Osteocyte (in vitro differentiated cells): ENCODE measurements around the gene STPG2. TPM values are rescaled to one million over a fixed set of nuclear protein-coding genes. Genes with fewer than 3 reads are reported as not detected.

Source experiments
- DNase-seq: peaks from one replicate; pipeline ENCODE4 v3.0.0; 2021; ENCODE audit warnings: mixed read lengths; ENCODE audit not compliant: unreplicated experiment; ENCODE audit errors: extremely low spot score
- H3K27ac Mint-ChIP-seq: one replicate; pipeline ENCODE4 v1.8.0; 2021; ENCODE audit warnings: mild to moderate bottlenecking, mixed read lengths; ENCODE audit not compliant: unreplicated experiment
- H3K27me3 Mint-ChIP-seq: one replicate; pipeline ENCODE4 v1.8.0; 2021; ENCODE audit warnings: mixed read lengths; ENCODE audit not compliant: unreplicated experiment
- H3K36me3 Mint-ChIP-seq: one replicate; pipeline ENCODE4 v1.8.0; 2021; ENCODE audit warnings: mixed read lengths; ENCODE audit not compliant: unreplicated experiment
- H3K4me1 Mint-ChIP-seq: one replicate; pipeline ENCODE4 v1.8.0; 2021; ENCODE audit warnings: mixed read lengths; ENCODE audit not compliant: unreplicated experiment
- H3K4me3 Mint-ChIP-seq: one replicate; pipeline ENCODE4 v1.8.0; 2021; ENCODE audit warnings: mild to moderate bottlenecking, moderate library complexity, mixed read lengths; ENCODE audit not compliant: unreplicated experiment
- H3K9me3 Mint-ChIP-seq: one replicate; pipeline ENCODE4 v1.8.0; 2021; ENCODE audit warnings: mixed read lengths; ENCODE audit not compliant: unreplicated experiment
- total RNA-seq: library from RNA; stranded (reverse); gene quantifications from 2 replicates; pipeline ENCODE4 v1.2.1, GENCODE V29; 2021
- TF ChIP-seq, protein P1 (sequence below): fragments of 200-600 bp; sonication (generic); IDR thresholded peaks from 2 replicates; pipeline ENCODE4 v1.5.0; 2021; ENCODE audit warnings: antibody characterized with exemption, mild to moderate bottlenecking, moderate library complexity

The STPG2 gene
- total RNA-seq, 1 donor from 2014 or later, result not detected

DNA sequence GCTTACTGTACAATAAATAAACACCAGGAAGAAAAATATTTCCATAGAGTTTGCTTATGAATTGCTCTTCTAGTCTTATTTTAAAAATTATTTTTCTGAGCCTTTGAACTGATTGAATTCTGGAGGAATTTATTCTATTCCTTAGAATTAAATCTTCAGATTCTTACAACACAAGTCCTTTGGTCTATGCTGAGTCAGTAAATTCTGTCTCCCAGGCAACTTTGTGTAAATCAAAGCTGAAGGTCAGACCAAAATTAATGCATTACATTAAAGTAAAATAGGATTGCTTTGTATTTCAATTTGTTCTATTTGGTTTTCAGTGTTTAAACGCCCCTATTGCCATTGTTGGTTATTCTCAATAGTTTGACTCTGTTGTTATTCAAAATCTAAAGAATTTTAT is 26.8 kb upstream of the STPG2 start:
- TF ChIP-seq, protein P1, sequence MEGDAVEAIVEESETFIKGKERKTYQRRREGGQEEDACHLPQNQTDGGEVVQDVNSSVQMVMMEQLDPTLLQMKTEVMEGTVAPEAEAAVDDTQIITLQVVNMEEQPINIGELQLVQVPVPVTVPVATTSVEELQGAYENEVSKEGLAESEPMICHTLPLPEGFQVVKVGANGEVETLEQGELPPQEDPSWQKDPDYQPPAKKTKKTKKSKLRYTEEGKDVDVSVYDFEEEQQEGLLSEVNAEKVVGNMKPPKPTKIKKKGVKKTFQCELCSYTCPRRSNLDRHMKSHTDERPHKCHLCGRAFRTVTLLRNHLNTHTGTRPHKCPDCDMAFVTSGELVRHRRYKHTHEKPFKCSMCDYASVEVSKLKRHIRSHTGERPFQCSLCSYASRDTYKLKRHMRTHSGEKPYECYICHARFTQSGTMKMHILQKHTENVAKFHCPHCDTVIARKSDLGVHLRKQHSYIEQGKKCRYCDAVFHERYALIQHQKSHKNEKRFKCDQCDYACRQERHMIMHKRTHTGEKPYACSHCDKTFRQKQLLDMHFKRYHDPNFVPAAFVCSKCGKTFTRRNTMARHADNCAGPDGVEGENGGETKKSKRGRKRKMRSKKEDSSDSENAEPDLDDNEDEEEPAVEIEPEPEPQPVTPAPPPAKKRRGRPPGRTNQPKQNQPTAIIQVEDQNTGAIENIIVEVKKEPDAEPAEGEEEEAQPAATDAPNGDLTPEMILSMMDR, result no peak
- no peak for DNase-seq
- H3K4me3 Mint-ChIP-seq, result no peak overlapping the region
- H3K36me3 Mint-ChIP-seq, result no peaks in the 10 kb centered on the region
- no peaks in the 10 kb centered on the region for H3K9me3 Mint-ChIP-seq
- no peak overlapping the region for H3K27ac Mint-ChIP-seq
- H3K27me3 Mint-ChIP-seq, result peaks cover 28% of the 10 kb centered on the region
- H3K4me1 Mint-ChIP-seq, result no peaks in the 10 kb centered on the region

DNA sequence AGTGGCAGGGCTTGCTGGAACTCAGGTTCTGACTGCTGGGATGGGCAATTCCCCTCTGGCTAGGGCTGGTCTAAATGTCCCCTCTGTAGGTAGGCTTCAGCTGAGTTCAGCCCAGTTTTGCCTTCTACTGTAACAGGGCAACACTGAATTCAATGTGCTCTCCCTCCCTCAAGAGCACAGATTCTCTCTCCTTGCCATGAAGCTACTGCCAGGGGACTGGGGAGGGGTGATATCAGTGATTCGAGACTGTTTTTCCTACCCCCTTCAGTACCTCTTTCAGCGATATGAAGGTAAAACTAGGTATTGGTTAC is 23.4 kb upstream of the STPG2 start:
- H3K27me3 Mint-ChIP-seq, result peaks cover 30% of the 10 kb centered on the region
- TF ChIP-seq, protein P1, result no peak
- H3K9me3 Mint-ChIP-seq, result no peaks in the 10 kb centered on the region
- H3K27ac Mint-ChIP-seq, result no peak overlapping the region
- no peak overlapping the region for H3K4me3 Mint-ChIP-seq
- DNase-seq, result no peak
- no peaks in the 10 kb centered on the region for H3K36me3 Mint-ChIP-seq
- no peaks in the 10 kb centered on the region for H3K4me1 Mint-ChIP-seq

DNA sequence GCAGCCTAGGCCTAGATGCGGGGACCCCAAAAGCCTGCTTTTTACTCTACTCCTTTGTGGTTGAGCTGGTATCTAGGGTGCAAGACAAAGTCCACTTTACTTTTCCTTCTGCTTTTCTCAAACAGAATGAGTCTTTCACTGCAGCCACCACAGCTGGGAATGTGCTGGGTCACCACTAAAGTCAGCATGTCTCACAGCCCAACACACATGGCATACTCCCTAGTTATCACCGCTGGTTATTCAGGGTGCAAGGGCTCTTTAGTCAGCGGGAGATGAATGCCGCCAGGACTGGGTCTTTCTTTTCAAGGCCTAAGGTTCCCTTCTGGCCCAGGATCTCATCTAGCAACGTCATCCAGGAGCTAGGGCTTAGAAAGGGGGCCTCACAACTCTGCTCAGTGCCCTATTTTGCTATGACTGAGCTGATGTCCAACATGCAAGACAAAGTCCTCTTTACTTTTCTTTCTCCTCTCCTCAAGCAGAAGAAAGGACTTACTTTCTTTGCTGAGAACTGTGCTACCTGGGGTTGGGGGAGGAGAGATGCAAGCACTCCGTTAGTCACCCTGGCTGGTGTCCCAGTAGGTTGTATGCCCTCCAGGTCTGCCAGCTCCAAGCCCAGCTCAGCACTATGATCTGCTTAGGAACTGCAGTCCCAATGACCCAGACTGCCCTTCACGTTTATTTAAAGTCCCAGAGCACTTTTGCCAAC is 22.9 kb upstream of the STPG2 start:
- Mint-ChIP-seq H3K27ac (no peak overlapping the region), H3K4me1 (no peaks in the 10 kb centered on the region), H3K27me3 (peaks cover 28% of the 10 kb centered on the region), H3K36me3 (no peaks in the 10 kb centered on the region), H3K9me3 (no peaks in the 10 kb centered on the region), H3K4me3 (no peak overlapping the region)
- TF ChIP-seq, protein P1, result no peak
- no peak for DNase-seq

DNA sequence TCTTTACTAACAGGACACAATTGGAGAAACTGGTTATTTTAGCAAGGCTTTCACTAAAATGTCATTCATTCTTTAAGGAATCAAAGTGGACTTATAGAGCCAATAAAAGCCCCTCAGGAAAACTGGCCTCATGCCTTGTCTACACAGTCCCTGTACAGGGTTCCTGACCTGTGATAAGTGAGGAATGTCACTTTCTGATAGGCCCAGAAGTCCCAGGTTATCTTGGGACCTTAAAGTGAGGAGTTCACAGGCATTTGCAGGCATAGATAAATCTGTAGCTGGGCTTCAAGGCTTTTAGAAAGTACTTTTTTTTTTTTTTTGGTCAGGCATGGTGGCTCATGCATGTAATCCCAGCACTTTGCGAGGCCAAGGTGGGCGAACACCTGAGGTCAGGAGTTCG is 19.4 kb upstream of the STPG2 start:
- TF ChIP-seq, protein P1, result no peak
- H3K4me3 Mint-ChIP-seq, result no peak overlapping the region
- H3K9me3 Mint-ChIP-seq, result no peaks in the 10 kb centered on the region
- peaks cover 24% of the 10 kb centered on the region for H3K27me3 Mint-ChIP-seq
- no peak for DNase-seq
- no peaks in the 10 kb centered on the region for H3K4me1 Mint-ChIP-seq
- H3K27ac Mint-ChIP-seq, result no peak overlapping the region
- H3K36me3 Mint-ChIP-seq, result no peaks in the 10 kb centered on the region

DNA sequence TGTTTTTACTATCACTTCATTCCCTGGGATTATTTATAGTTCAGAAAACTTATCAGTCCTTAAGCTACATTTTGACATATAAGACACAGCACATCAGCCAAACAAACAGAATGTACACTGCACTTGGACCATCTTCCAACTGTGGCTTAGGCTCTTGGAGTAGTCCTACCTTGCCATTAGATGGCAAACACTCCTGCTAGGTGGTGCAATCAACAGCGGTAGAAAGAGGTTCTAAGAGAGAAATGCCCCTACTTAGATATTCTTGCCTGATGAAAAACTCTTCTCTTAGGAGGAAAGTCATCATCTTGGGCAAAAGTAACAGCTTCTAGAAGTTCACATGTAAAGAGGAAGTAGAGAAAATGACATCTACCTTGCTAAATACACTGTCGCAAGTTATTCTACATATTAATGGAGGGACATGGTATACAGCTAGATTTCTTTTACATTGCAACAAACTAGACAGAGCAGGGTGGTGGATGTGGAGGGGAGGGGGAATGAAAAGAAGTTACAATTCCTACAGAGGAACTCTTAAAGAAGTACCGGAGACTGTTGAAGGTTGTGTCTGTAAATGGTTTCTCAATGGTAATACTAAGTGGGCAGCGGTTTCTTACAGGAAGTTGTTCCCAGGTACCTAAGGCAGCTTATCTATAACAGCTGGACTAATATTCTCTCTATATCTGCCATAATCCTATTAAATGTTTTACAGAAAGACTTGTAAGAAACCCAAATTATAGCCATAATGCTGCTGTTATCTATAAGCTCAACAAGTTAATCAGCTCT is 8.1 kb upstream of the STPG2 start:
- Mint-ChIP-seq H3K36me3 (no peaks in the 10 kb centered on the region), H3K4me1 (peaks cover 6% of the 10 kb centered on the region), H3K27ac (no peak overlapping the region), H3K9me3 (no peaks in the 10 kb centered on the region), H3K27me3 (peaks cover 34% of the 10 kb centered on the region), H3K4me3 (no peak overlapping the region)
- no peak for DNase-seq
- TF ChIP-seq, protein P1, result no peak
